ENCODE results near the gene NDUFS2.
"Not testable (repeated sequence)": the region's sequence is repeated elsewhere in the genome, so short reads cannot be mapped to it uniquely, and the experiment has no call there.

NDUFS2 gene

DNA sequence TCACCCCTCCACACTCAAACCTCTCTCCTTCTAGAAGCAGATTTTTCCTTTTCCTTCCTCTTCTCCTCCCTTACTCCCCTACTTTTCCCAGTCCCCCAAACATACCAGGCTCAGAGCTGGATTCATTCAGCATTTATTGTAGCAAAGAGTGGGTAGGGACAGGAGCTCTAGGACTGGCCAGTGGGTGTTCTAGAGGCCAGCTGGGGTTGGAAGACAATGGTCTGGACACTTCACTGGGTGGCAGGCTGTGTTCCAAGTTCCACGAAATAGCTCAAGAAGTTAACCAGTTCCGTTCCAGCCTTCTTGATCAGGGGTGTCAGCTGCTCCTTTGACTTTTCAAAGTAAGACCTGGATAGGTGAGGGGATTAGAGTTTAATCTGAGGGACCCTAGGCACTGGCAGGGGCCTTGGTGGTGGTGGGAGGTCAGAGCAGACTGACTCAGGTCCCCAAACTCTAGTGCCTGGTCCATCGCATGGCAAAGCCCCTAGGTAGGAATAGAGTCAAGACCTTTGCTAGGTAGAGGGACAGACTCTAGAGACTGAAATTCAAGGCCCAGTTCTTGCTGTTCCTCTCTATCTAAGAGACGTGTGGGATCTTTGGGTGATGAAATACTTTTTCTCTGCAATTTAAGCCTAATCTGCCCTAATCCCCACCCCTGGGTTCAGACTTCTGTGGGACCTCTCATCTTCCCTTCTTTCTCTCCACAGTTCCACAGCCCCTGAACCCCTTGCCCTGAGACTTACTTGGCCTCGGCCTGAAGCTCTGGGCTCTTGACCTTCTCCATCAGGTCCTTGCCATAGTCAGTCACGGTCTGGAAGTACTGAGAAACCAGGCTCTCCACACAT lies 20.2 kb downstream of the NDUFS2 start:
- no peak for DNase-seq

GRCh38 chr1:161223805-161224694 lies 21.9 kb downstream of the NDUFS2 start:
- DNase-seq = no peak

GRCh38 chr1:161224695-161225087 lies 22.5 kb downstream of the NDUFS2 start:
- not testable (repeated sequence) for DNase-seq

DNA sequence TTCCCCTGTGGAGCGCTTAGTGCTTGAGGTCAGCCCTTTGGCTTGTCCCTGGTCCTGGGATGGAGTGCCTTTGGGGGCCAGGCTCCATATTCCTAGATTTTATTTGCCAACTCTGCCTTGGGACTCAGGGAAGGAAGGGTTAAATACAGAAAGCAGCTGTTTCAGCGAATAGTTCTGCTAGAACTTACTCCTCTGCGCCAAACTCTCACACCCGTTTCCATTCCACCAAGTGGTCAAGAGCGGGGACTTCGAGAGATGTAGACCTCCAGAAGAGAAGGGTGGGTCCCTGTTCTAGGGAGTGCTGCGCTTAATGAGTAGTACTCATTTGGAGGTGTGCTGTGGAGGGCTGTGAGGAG lies 23.0 kb downstream of the NDUFS2 start:
- DNase-seq = no peak

- peak; percentile 89 for DNase-seq
These were observed 23.6 kb downstream of the NDUFS2 start, which contains the start of gene TOMM40L for GRCh38 chr1:161225534-161226319. Gene TOMM40L, plus strand, starts transcription at chr1:161226060. Its CDS starts 430 bp downstream, at chr1:161226490.

DNA sequence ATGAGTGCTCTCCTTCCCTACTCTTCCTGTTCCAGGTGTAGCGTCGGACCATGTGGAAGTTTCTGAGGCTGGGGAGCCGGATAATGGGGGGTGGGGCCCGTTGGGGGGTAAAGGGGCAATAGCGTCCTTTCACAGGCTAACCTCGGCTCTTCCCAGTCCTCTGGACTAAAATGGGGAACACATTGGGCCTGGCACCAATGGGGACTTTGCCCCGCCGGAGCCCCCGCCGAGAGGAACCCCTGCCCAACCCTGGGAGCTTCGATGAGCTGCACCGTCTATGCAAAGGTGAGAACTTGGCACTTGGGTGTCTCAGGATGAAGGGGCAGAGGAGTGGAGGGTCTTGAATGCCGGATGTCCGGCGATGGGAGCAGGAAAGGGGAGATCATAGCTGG lies 24.1 kb downstream of the NDUFS2 start:
- peak; percentile 23 for DNase-seq

DNA sequence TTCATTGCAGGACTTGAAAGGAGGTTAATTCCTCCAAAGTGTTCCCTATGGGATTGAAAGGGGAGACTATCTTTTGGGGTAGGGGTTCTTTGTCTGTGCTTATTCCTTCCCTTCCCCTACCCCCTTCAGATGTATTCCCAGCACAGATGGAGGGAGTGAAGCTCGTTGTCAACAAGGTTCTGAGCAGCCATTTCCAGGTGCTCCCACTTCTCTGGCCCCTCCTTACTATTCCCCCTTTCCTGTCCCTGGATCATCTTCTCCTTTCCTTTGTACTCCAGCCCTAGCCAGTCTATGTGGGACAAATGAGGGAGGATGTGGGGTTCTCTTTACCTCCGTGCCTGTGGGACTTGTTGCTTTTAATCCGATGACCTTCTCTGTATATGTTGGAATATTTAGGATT lies 24.6 kb downstream of the NDUFS2 start:
- no peak for DNase-seq

- peak; percentile 94 for DNase-seq
These were observed 25.2 kb downstream of the NDUFS2 start for GRCh38 chr1:161227196-161227871.

GRCh38 chr1:161228032-161228431 lies 25.9 kb downstream of the NDUFS2 start:
- DNase-seq = no peak

- DNase-seq = no peak
These were observed 27.7 kb downstream of the NDUFS2 start for GRCh38 chr1:161229896-161230295.

GRCh38 chr1:161230762-161231161 lies 28.6 kb downstream of the NDUFS2 start:
- no peak for DNase-seq

GRCh38 chr1:161233102-161233501 lies 30.9 kb downstream of the NDUFS2 start:
- no peak for DNase-seq

DNA sequence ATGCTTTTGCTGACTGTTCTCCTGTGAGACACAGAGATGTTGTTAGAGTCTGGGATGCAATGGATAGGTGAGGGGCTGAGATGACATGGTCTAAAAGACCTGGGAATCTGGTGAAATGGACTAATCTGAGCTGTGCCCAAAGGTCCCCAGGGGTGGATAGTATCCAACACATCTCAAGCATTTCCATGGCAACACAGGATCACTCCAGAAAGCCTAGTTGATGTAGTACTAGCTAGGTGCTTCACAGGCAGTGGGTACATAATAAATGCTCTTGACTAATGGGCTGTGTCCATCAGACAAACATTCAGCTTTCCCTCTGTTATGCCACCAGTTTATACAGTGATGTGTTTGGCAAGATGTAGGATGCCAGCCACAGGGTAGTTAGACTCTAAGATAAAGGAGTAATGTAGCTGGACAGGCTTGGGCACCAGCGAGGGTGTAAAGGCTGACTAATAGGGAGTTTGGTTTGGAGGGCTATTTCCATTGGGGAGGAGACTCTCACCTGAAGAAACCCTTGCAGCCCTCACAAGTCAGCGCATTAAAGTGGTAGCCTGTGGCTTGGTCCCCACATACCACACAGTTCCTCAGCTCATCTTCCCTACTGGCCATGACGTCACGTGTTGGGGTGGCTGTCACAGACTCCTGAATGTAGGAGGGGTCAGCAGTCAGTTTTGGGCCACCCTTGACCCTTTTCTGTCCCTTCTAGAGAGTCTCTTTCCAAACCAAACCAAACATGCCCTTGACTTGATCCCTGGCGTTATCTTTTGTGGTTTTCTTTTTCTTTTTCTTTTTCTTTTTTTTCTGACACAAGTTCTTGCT lies 34.0 kb downstream of the NDUFS2 start:
- no peak for DNase-seq

DNA sequence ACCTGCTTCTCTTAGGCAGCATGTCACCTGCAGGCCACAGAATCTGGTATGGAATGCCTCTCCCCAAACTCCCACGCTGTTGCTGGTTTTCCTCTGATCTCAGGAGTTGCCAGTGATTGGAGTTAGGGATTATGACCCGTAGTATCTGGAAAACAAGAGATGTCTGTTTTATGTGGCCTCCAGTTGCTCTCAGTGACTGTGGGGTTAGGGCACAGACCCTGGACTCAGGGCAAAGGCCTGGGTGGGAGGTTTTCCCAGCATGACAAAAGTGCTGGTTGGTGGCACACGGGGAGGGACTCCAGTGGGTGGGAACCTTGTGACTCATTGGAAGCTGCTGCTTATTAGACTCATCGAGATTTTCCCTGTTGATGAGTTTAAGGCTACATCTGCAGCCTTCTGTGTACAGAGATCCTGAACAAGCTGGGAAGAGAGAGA lies 35.9 kb downstream of the NDUFS2 start, which contains the start of gene NR1I3:
NR1I3 (minus strand) TSS at position 165 of the 435 bp plus-strand sequence. CDS start 1,638 bp downstream, outside the sequence.
- no peak for DNase-seq

DNA sequence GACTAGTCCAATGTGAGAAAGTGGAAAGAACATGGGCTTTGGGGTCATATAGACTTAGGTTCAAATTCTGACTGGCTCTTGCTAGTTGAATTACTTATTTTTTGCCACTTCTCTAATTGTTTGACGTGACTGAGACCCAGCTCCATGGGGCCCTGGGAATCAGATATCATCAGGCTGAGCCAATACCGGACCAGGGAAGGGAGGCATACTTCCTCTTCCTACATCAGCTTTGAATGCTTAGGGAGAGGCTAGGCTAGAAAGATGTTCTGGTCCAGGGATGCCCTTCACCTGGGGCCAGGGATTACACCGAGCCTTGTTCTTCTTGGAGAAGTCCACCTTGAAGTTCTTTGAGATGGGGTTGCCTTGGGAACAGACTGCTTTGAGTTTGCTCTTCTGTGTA lies 39.5 kb downstream of the NDUFS2 start:
- no peak for DNase-seq

DNA sequence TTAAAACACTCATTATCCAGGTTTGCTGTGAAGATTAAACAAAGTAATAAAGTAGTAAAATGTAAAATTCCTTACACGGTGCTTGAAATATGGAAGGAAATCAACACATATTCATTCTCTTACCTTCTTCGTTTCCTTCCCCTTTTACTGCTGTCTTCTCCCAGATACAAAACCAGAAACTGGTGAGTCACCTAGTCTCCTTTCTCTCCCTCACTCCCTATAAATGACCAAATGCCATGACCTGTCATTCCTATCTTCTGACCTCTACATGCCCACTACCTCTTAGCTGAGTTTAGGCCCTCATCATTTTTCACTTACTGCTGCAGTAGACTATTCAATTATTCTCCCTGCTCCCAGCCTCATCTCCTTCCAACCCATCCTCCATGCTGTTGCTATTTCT lies 40.1 kb downstream of the NDUFS2 start:
- DNase-seq = no peak

GRCh38 chr1:161244888-161245287 lies 42.7 kb downstream of the NDUFS2 start:
- DNase-seq = no peak

GRCh38 chr1:161250100-161250499 lies 47.9 kb downstream of the NDUFS2 start:
- not testable (repeated sequence) for DNase-seq

GRCh38 chr1:161250829-161251228 lies 48.7 kb downstream of the NDUFS2 start:
- DNase-seq = no peak

- DNase-seq = no peak
These were observed 49.4 kb downstream of the NDUFS2 start for GRCh38 chr1:161251579-161251978.

GRCh38 chr1:161255302-161255701 lies 53.1 kb downstream of the NDUFS2 start:
- not testable (repeated sequence) for DNase-seq

Data from activated CD4-positive, alpha-beta T cell treated with anti-CD3 and anti-CD28 coated beads for 48 hours (primary cell).